GM19351 (cell line): Measurements from ENCODE around the gene ADAMTS10.
"Not testable (repeated sequence)": the region's sequence is repeated elsewhere in the genome, so short reads cannot be mapped to it uniquely, and the experiment has no call there.

Experiments used
- ATAC-seq: cut with Tn5 transposase; IDR thresholded peaks from one replicate; pipeline ENCODE4 v1.9.1; 2021; ENCODE audit warnings: mild to moderate bottlenecking, moderate library complexity; ENCODE audit not compliant: unreplicated experiment

ADAMTS10 gene

GRCh38 chr19:8629184-8629583 lies 18.7 kb upstream of the ADAMTS10 start:
- ATAC-seq = no peak

- ATAC-seq = no peak
Observed at GRCh38 chr19:8626842-8627241, 16.3 kb upstream of the ADAMTS10 start.

- not testable (repeated sequence) for ATAC-seq
Observed at GRCh38 chr19:8622886-8623285, 12.4 kb upstream of the ADAMTS10 start.

- ATAC-seq = no peak
Observed at GRCh38 chr19:8618751-8619150, 8.2 kb upstream of the ADAMTS10 start.

- ATAC-seq = no peak
Observed at GRCh38 chr19:8617984-8618383, 7.5 kb upstream of the ADAMTS10 start.

- ATAC-seq = not testable (repeated sequence)
Observed at GRCh38 chr19:8617325-8617724, 6.8 kb upstream of the ADAMTS10 start.

GRCh38 chr19:8616861-8617260 lies 6.3 kb upstream of the ADAMTS10 start:
- ATAC-seq = no peak

GRCh38 chr19:8615813-8616596 lies 5.5 kb upstream of the ADAMTS10 start:
- ATAC-seq = no peak

- ATAC-seq = no peak
Observed at GRCh38 chr19:8615024-8615423, 4.5 kb upstream of the ADAMTS10 start.

GRCh38 chr19:8614455-8614854 lies 3.9 kb upstream of the ADAMTS10 start:
- ATAC-seq = no peak

- ATAC-seq = no peak
Observed at GRCh38 chr19:8612807-8613171, 2.3 kb upstream of the ADAMTS10 start.

- no peak for ATAC-seq
Observed at GRCh38 chr19:8611877-8612806, 1.6 kb upstream of the ADAMTS10 start.

- no peak for ATAC-seq
Observed at GRCh38 chr19:8611391-8611876, 919 bp upstream of the ADAMTS10 start.

- no peak for ATAC-seq
Observed at GRCh38 chr19:8610936-8611300, 403 bp upstream of the ADAMTS10 start.

GRCh38 chr19:8609279-8610040 lies 1.1 kb downstream of the ADAMTS10 start:
- ATAC-seq = no peak

GRCh38 chr19:8608941-8609278 lies 1.6 kb downstream of the ADAMTS10 start:
- no peak for ATAC-seq

- ATAC-seq = no peak
Observed at GRCh38 chr19:8607386-8607785, 3.1 kb downstream of the ADAMTS10 start.

- no peak for ATAC-seq
Observed at GRCh38 chr19:8605514-8605913, 5.0 kb downstream of the ADAMTS10 start.

- ATAC-seq = no peak
Observed at GRCh38 chr19:8601796-8602195, 8.7 kb downstream of the ADAMTS10 start.

- no peak for ATAC-seq
Observed at GRCh38 chr19:8600816-8601215, 9.7 kb downstream of the ADAMTS10 start.

GRCh38 chr19:8600064-8600463 lies 10.5 kb downstream of the ADAMTS10 start:
- no peak for ATAC-seq
